Embryonic facial prominence (tissue), 1 donor: ENCODE data around the gene MBD3L2B.
"Not testable (repeated sequence)": the region's sequence is repeated elsewhere in the genome, so short reads cannot be mapped to it uniquely, and the experiment has no call there.

Experiments used
- DNase-seq: peaks from one replicate; pipeline ENCODE4 v3.0.0-alpha.2; 2016; ENCODE audit errors: extremely low spot score

MBD3L2B gene

GRCh38 chr19:7021331-7021730 lies at the start of gene MBD3L2B:
Gene MBD3L2B (minus strand): TSS chr19:7021431. CDS start chr19:7021397, 34 bp downstream.
- DNase-seq, result not testable (repeated sequence)

- DNase-seq, result no peak
Observed at GRCh38 chr19:7069904-7070226, 48.6 kb upstream of the MBD3L2B start.

GRCh38 chr19:7069042-7069903 lies 48.0 kb upstream of the MBD3L2B start, which contains the start of gene ZNF557:
Gene ZNF557 (plus strand): TSS chr19:7069703. CDS start chr19:7075075, 5,372 bp downstream.
- peak; percentile 93 for DNase-seq

- DNase-seq, result no peak
Observed at GRCh38 chr19:7068599-7068998, 47.4 kb upstream of the MBD3L2B start.

GRCh38 chr19:7067716-7068115 lies 46.5 kb upstream of the MBD3L2B start:
- DNase-seq, result no peak

- DNase-seq, result not testable (repeated sequence)
Observed at GRCh38 chr19:7067122-7067521, 45.9 kb upstream of the MBD3L2B start.

GRCh38 chr19:7063764-7064418 lies 42.7 kb upstream of the MBD3L2B start:
- DNase-seq, result no peak

GRCh38 chr19:7063339-7063738 lies 42.1 kb upstream of the MBD3L2B start:
- DNase-seq, result no peak

- not testable (repeated sequence) for DNase-seq
Observed at GRCh38 chr19:7059977-7060376, 38.7 kb upstream of the MBD3L2B start.

- DNase-seq, result not testable (repeated sequence)
Observed at GRCh38 chr19:7058576-7058975, 37.3 kb upstream of the MBD3L2B start, which contains the start of gene MBD3L3. Gene MBD3L3 (minus strand): TSS chr19:7058676. CDS start chr19:7058605, 71 bp downstream.

- DNase-seq, result not testable (repeated sequence)
Observed at GRCh38 chr19:7056371-7056770, 35.1 kb upstream of the MBD3L2B start.

GRCh38 chr19:7055679-7056078 lies 34.4 kb upstream of the MBD3L2B start:
- not testable (repeated sequence) for DNase-seq

GRCh38 chr19:7054635-7055368 lies 33.6 kb upstream of the MBD3L2B start:
- DNase-seq, result not testable (repeated sequence)

- not testable (repeated sequence) for DNase-seq
Observed at GRCh38 chr19:7052896-7053295, 31.7 kb upstream of the MBD3L2B start.

- DNase-seq, result not testable (repeated sequence)
Observed at GRCh38 chr19:7051421-7051820, 30.2 kb upstream of the MBD3L2B start.

GRCh38 chr19:7049021-7049420 lies 27.8 kb upstream of the MBD3L2B start, which contains the start of gene MBD3L2:
Gene MBD3L2 (plus strand): TSS chr19:7049321. CDS start chr19:7049374, 53 bp downstream.
- not testable (repeated sequence) for DNase-seq

GRCh38 chr19:7041563-7041962 lies 20.3 kb upstream of the MBD3L2B start:
- DNase-seq, result not testable (repeated sequence)

GRCh38 chr19:7040079-7040478 lies 18.8 kb upstream of the MBD3L2B start, which contains the start of gene MBD3L4:
Gene MBD3L4 (minus strand): TSS chr19:7040179. CDS start chr19:7040144, 35 bp downstream.
- DNase-seq, result not testable (repeated sequence)

- not testable (repeated sequence) for DNase-seq
Observed at GRCh38 chr19:7030278-7030677, 9.0 kb upstream of the MBD3L2B start, which contains the start of gene MBD3L5. Gene MBD3L5 (plus strand): TSS chr19:7030578. CDS start chr19:7030612, 34 bp downstream.

- not testable (repeated sequence) for DNase-seq
Observed at GRCh38 chr19:7028790-7029189, 7.6 kb upstream of the MBD3L2B start.

- DNase-seq, result no peak
Observed at GRCh38 chr19:7018828-7019227, 2.4 kb downstream of the MBD3L2B start.

- no peak for DNase-seq
Observed at GRCh38 chr19:7013678-7014077, 7.6 kb downstream of the MBD3L2B start.
